NCI-H1092 (cell line): ENCODE results near the gene GCHFR.

ENCODE experiments used
- DNase-seq: peaks from one replicate; lab custom pipeline; 2025; lab: John Stamatoyannopoulos, UW

The GCHFR gene

GRCh38 chr15:40763801-40764628 lies at the start of gene GCHFR:
Gene GCHFR, plus strand, starts transcription at chr15:40764068. Its CDS starts 113 bp downstream, at chr15:40764181.
- no peak for DNase-seq

- DNase-seq = no peak
These were observed 49.7 kb upstream of the GCHFR start for GRCh38 chr15:40714144-40714543.

- DNase-seq = no peak
These were observed 47.7 kb upstream of the GCHFR start for GRCh38 chr15:40716165-40716564.

GRCh38 chr15:40721701-40722100 lies 42.2 kb upstream of the GCHFR start:
- no peak for DNase-seq

DNA sequence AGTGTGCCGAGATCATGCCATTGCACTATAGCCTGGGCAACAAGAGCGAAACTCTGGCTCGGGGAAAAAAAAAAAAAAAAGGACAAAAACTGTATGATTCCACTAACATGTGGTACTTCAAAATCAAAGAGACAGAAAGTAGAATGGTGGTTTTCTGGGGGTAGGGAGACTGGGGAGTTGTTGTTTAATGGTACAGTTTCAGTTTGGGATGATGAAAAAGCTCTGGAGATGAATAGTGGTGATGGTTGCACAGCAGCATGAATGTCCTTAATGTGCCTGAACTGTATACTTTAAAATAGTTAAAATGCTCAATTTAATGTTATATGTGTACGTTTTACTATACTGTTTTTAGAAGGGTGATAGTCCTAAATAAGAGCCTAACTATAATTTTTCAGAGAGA lies 41.5 kb upstream of the GCHFR start:
- DNase-seq = no peak

GRCh38 chr15:40722934-40723333 lies 40.9 kb upstream of the GCHFR start:
- no peak for DNase-seq

GRCh38 chr15:40723919-40724318 lies 39.9 kb upstream of the GCHFR start:
- no peak for DNase-seq

DNA sequence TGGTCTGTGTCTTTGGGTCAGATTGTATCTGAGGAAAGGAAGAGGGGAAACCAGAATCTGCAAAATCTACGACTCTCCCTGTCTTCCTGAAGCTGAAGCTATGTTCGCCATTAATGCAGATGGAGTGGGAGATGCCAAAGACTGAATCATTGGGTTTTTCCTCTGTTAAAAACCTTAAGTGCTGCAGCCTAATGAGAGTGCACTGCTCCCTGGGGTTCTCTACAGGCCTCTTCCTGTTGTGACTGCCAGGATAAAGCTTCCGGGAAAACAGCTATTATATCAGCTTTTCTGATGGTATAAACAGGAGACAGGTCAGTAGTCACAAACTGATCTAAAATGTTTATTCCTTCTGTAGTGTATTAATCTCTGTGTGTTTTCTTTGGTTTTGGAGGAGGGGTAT lies 32.8 kb upstream of the GCHFR start:
- DNase-seq = no peak

DNA sequence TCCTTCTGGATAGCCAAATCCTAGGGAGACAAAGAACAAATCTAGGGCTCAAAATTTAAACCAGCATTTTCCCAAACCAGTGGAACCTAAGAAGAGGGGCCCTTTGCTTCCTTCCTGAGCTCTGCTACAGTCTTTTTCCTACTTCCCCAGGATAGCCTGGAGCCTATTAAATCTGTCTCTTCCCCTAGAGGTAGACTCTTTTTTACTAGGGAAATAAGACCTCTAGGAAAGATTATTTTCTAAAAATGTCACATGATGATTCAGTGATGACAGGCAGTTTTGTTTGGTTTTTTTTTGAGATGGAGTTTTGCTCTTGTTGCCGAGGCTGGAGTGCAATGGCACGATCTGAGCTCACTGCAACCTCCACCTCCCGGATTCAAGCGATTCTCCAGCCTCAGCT lies 27.3 kb upstream of the GCHFR start:
- DNase-seq = no peak

- no peak for DNase-seq
These were observed 26.8 kb upstream of the GCHFR start for GRCh38 chr15:40737048-40737447.

GRCh38 chr15:40739047-40739446 lies 24.8 kb upstream of the GCHFR start:
- DNase-seq = no peak

DNA sequence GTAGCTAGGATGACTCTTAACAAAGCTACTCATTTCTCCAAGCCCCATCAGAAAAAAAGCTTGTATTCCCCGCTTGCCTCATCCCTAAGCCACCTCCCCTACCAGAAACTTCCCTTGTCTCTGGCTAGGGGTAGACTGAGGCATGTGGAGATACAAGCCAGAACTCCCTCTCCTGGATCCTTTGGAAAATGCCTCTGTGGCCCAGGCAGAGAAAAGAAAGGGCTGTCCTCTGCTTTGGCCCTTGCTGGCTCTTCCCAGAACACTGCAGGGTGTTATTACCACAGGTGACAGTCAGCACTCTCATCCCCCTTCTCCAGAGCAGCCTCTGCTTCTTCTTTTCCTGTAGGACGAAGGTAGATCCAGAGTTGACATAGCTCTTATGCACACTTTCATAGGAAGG lies 24.0 kb upstream of the GCHFR start:
- no peak for DNase-seq

GRCh38 chr15:40743485-40743901 lies 20.4 kb upstream of the GCHFR start:
- no peak for DNase-seq

GRCh38 chr15:40743921-40744814 lies 19.7 kb upstream of the GCHFR start:
- no peak for DNase-seq

GRCh38 chr15:40744815-40745152 lies 19.1 kb upstream of the GCHFR start:
- DNase-seq = no peak

- no peak for DNase-seq
These were observed 16.9 kb upstream of the GCHFR start for GRCh38 chr15:40746916-40747418.

DNA sequence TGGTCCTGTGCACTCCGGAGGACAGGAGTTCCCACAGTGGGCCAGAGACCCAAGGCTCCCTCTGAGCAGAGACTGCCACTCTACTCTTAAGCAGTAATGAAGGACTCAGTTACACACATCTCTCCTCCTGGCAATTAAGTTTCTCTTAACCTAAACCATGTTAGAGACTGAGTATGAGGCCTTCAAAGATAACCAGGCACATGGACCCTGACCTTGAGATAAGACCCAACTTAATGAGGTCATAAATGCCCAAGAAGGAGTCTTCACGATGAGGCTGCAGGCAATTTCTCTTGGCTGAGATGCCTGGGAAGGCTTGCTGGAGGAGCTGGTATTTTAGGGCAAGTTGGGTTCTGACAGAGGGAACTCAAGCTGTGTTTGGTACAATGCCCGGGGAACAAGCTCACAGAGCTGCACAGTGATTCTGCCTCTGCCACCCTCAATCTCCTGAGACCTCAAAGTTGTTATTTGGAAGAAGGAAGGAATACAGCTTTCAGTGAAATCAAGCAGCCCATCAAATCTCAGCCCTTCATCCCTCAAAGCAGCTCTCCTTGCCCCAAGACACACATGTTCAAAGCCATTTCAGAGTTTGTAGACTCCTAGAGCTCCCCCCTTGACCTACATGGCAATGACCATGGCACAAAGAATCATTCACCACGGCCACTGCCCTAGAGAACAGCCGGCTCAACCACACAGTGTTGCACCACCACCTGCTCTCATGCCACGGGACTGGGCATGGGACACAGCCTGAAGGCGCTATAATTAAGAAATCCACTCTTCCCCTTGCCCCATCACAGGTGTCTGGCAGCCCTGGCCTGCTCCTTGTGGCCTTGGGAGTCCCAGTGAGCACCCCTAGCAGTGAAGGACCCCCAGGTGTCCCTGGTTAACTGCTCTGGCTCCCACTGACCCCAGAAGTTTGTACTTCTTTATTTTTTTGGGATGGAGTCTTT lies 15.9 kb upstream of the GCHFR start:
- no peak for DNase-seq

GRCh38 chr15:40749151-40749630 lies 14.7 kb upstream of the GCHFR start:
- no peak for DNase-seq

GRCh38 chr15:40750885-40751284 lies 13.0 kb upstream of the GCHFR start:
- DNase-seq = no peak

GRCh38 chr15:40751745-40752144 lies 12.1 kb upstream of the GCHFR start:
- no peak for DNase-seq

DNA sequence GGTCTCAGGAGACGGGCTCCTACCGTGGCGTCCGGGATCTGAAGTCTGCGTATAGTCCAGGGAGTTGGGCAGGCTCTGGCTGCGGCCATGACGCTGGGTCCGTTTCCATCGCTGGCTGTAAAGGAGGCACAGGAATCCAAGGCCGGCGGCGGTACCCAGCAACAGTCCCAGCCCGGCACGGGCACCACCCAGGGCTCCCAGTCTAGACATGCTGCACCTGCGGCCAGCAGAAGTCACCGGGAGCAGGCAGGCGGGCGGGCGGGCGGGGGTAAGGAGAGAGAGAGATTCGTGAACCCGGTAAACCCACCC lies 9.3 kb upstream of the GCHFR start:
- DNase-seq = no peak
